ENCODE measurements around the gene TEK. TPM values are rescaled to one million over a fixed set of nuclear protein-coding genes. Genes with fewer than 3 reads are reported as not detected.

Gene TEK
- total and polyA plus RNA-seq, 2 experiments from 2014 or later, result 1.9 to 9.4 TPM

DNA sequence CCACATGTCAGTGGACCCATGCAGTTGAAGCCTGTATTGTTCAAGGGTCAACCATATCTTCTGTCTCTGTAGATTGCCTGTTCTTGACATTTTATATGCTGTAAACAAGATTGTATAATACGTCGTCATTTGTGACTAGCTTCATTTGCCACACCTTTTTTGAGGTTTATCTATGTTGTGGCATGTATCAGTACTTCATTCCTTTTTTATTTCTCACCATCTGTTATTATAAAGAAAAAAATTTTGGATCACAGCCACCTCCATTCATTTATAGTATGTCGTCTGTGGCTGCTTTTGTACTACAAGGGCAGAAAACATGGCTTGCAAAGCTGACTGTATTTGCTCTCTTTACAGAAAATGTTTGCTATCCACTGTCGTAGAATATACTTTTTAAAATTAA, 72.4 kb downstream of the TEK start (continued):
- TF ChIP-seq EZH2phosphoT487 (IDR thresholded peaks at IDR 0.05; ENCODE audit: unreplicated experiment), result no peak
- no peak for TF ChIP-seq CREB1 (CRISPR knock-in tag; IDR thresholded peaks at IDR 0.05; ENCODE audit: low read depth)
- TF ChIP-seq, protein P1, sequence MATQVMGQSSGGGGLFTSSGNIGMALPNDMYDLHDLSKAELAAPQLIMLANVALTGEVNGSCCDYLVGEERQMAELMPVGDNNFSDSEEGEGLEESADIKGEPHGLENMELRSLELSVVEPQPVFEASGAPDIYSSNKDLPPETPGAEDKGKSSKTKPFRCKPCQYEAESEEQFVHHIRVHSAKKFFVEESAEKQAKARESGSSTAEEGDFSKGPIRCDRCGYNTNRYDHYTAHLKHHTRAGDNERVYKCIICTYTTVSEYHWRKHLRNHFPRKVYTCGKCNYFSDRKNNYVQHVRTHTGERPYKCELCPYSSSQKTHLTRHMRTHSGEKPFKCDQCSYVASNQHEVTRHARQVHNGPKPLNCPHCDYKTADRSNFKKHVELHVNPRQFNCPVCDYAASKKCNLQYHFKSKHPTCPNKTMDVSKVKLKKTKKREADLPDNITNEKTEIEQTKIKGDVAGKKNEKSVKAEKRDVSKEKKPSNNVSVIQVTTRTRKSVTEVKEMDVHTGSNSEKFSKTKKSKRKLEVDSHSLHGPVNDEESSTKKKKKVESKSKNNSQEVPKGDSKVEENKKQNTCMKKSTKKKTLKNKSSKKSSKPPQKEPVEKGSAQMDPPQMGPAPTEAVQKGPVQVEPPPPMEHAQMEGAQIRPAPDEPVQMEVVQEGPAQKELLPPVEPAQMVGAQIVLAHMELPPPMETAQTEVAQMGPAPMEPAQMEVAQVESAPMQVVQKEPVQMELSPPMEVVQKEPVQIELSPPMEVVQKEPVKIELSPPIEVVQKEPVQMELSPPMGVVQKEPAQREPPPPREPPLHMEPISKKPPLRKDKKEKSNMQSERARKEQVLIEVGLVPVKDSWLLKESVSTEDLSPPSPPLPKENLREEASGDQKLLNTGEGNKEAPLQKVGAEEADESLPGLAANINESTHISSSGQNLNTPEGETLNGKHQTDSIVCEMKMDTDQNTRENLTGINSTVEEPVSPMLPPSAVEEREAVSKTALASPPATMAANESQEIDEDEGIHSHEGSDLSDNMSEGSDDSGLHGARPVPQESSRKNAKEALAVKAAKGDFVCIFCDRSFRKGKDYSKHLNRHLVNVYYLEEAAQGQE (IDR thresholded peaks at IDR 0.05; ENCODE audit: unreplicated experiment), result no peak
- no peak for TF ChIP-seq STAT1 (IDR thresholded peaks at IDR 0.05; ENCODE audit: unreplicated experiment)

DNA sequence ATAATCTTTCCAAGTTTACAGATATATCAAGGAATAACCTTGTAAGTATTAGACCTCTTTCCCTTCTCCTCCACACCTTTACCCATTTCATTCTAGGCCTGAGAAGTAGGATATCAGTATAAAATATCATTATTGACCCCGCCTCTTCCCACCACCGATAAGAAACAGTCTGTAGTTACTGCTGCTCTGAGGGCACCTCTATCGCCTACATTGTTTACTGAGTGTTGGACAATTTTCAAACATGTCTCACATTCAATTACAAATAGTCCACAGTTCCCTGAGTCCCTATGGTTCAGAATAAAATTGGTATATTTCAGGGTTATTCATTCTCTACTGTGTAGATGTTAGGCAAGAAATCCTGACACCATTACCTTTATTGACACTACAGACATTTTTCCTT, 73.4 kb downstream of the TEK start:
- H3K36me3 Mint-ChIP-seq (ENCODE audit: low read depth), result no peaks in the 10 kb centered on the region
- no peak overlapping the region for H3K27ac Mint-ChIP-seq
- no peaks in the 10 kb centered on the region for H3F3A ChIP-seq (replicated peaks; ENCODE audit: low read depth)
- no peak overlapping the region for H3K4me2 ChIP-seq
- no peak overlapping the region for H3K4me3 ChIP-seq
- H3K27me3 ChIP-seq (ENCODE audit: insufficient read depth), result no peaks in the 10 kb centered on the region
- H3K4me3 Mint-ChIP-seq, result no peak overlapping the region
- no peak overlapping the region for H3K27ac ChIP-seq (ENCODE audit: low read depth)
- H3K27me3 Mint-ChIP-seq (ENCODE audit: insufficient read depth, low read depth, poor library complexity), result no peaks in the 10 kb centered on the region
- H3K36me3 ChIP-seq (ENCODE audit: insufficient read depth), result no peaks in the 10 kb centered on the region
- H3K79me2 ChIP-seq (replicated peaks; ENCODE audit: insufficient read depth), result no peaks in the 10 kb centered on the region
- no peak overlapping the region for H2AFZ ChIP-seq
- ATAC-seq (no peak), DNase-seq (ENCODE audit: low spot score) (no peak)
- H3K4me1 ChIP-seq (ENCODE audit: insufficient read depth), result no peaks in the 10 kb centered on the region
- no peaks in the 10 kb centered on the region for H3K9me2 ChIP-seq (ENCODE audit: insufficient read depth)
- peaks cover 4% of the 10 kb centered on the region; the same call in 1 of the 3 replicates for H3K9me3 Mint-ChIP-seq
- no peaks in the 10 kb centered on the region for H3K4me1 Mint-ChIP-seq
- no peaks in the 10 kb centered on the region for H4K20me1 ChIP-seq (replicated peaks; ENCODE audit: insufficient read depth)
- TF ChIP-seq CREB1 (CRISPR knock-in tag; IDR thresholded peaks at IDR 0.05; ENCODE audit: low read depth) (no peak), ZNF331 (CRISPR knock-in tag; IDR thresholded peaks at IDR 0.05; ENCODE audit: low read depth) (no peak), POLR2AphosphoS5 (IDR thresholded peaks at IDR 0.05; ENCODE audit: low read depth) (no peak), NANOG (IDR thresholded peaks at IDR 0.05; ENCODE audit: borderline replicate concordance) (no peak), JUNB (IDR thresholded peaks at IDR 0.05; ENCODE audit: unreplicated experiment) (no peak), STAT1 (IDR thresholded peaks at IDR 0.05; ENCODE audit: unreplicated experiment) (no peak), EZH2phosphoT487 (IDR thresholded peaks at IDR 0.05; ENCODE audit: unreplicated experiment) (no peak)
- TF ChIP-seq, protein P2, sequence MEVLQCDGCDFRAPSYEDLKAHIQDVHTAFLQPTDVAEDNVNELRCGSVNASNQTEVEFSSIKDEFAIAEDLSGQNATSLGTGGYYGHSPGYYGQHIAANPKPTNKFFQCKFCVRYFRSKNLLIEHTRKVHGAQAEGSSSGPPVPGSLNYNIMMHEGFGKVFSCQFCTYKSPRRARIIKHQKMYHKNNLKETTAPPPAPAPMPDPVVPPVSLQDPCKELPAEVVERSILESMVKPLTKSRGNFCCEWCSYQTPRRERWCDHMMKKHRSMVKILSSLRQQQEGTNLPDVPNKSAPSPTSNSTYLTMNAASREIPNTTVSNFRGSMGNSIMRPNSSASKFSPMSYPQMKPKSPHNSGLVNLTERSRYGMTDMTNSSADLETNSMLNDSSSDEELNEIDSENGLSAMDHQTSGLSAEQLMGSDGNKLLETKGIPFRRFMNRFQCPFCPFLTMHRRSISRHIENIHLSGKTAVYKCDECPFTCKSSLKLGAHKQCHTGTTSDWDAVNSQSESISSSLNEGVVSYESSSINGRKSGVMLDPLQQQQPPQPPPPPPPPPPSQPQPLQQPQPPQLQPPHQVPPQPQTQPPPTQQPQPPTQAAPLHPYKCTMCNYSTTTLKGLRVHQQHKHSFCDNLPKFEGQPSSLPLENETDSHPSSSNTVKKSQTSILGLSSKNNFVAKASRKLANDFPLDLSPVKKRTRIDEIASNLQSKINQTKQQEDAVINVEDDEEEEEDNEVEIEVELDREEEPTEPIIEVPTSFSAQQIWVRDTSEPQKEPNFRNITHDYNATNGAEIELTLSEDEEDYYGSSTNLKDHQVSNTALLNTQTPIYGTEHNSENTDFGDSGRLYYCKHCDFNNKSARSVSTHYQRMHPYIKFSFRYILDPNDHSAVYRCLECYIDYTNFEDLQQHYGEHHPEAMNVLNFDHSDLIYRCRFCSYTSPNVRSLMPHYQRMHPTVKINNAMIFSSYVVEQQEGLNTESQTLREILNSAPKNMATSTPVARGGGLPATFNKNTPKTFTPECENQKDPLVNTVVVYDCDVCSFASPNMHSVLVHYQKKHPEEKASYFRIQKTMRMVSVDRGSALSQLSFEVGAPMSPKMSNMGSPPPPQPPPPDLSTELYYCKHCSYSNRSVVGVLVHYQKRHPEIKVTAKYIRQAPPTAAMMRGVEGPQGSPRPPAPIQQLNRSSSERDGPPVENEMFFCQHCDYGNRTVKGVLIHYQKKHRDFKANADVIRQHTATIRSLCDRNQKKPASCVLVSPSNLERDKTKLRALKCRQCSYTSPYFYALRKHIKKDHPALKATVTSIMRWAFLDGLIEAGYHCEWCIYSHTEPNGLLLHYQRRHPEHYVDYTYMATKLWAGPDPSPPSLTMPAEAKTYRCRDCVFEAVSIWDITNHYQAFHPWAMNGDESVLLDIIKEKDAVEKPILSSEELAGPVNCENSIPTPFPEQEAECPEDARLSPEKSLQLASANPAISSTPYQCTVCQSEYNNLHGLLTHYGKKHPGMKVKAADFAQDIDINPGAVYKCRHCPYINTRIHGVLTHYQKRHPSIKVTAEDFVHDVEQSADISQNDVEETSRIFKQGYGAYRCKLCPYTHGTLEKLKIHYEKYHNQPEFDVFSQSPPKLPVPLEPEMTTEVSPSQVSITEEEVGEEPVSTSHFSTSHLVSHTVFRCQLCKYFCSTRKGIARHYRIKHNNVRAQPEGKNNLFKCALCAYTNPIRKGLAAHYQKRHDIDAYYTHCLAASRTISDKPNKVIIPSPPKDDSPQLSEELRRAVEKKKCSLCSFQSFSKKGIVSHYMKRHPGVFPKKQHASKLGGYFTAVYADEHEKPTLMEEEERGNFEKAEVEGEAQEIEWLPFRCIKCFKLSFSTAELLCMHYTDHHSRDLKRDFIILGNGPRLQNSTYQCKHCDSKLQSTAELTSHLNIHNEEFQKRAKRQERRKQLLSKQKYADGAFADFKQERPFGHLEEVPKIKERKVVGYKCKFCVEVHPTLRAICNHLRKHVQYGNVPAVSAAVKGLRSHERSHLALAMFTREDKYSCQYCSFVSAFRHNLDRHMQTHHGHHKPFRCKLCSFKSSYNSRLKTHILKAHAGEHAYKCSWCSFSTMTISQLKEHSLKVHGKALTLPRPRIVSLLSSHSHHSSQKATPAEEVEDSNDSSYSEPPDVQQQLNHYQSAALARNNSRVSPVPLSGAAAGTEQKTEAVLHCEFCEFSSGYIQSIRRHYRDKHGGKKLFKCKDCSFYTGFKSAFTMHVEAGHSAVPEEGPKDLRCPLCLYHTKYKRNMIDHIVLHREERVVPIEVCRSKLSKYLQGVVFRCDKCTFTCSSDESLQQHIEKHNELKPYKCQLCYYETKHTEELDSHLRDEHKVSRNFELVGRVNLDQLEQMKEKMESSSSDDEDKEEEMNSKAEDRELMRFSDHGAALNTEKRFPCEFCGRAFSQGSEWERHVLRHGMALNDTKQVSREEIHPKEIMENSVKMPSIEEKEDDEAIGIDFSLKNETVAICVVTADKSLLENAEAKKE (CRISPR knock-in tag; IDR thresholded peaks at IDR 0.05), result no peak
- TF ChIP-seq, protein P1 (IDR thresholded peaks at IDR 0.05; ENCODE audit: unreplicated experiment), result no peak
- TF ChIP-seq, protein P3, sequence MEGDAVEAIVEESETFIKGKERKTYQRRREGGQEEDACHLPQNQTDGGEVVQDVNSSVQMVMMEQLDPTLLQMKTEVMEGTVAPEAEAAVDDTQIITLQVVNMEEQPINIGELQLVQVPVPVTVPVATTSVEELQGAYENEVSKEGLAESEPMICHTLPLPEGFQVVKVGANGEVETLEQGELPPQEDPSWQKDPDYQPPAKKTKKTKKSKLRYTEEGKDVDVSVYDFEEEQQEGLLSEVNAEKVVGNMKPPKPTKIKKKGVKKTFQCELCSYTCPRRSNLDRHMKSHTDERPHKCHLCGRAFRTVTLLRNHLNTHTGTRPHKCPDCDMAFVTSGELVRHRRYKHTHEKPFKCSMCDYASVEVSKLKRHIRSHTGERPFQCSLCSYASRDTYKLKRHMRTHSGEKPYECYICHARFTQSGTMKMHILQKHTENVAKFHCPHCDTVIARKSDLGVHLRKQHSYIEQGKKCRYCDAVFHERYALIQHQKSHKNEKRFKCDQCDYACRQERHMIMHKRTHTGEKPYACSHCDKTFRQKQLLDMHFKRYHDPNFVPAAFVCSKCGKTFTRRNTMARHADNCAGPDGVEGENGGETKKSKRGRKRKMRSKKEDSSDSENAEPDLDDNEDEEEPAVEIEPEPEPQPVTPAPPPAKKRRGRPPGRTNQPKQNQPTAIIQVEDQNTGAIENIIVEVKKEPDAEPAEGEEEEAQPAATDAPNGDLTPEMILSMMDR (conservative IDR thresholded peaks at IDR 0.05; ENCODE audit: low read depth in 2 of 2), result no peak

Measured in GM23338 (cell line).